Panc1 (cell line): Measurements from ENCODE around the gene CSH2. TPM values are rescaled to one million over a fixed set of nuclear protein-coding genes. Genes with fewer than 3 reads are reported as not detected.
A peak's percentile ranks its signal among the peaks of the same experiment; 100 is the strongest.

Experiments
- ATAC-seq: fragments of 200-7000 bp; cut with Tn5 transposase; 2 replicates; pipeline ENCODE4 v1.9.1; 2020; ENCODE audit warnings: mild to moderate bottlenecking, moderate library complexity
- BruUV-seq: library from RNA; stranded (reverse); fragments of 400-500 nt; replicated peaks from 2 replicates; lab custom pipeline; 2021; lab: Mats Ljungman, UMichigan
- CTCF ChIA-PET: fragments of 300-600 bp; sonication (Branson Sonifier 250); formaldehyde crosslinking; loops from one replicate; lab custom pipeline; 2022; ENCODE audit warnings: antibody characterized with exemption; lab: Charles Lee
- POLR2A ChIA-PET: fragments of 300-600 bp; sonication (Branson Sonifier 250); formaldehyde crosslinking; loops from one replicate; lab custom pipeline; 2022; ENCODE audit warnings: antibody characterized with exemption; lab: Charles Lee
- DNase-seq: peaks from one replicate; pipeline ENCODE4 v3.0.0-alpha.2; 2010; ENCODE audit warnings: low read depth, low spot score
- H3K27ac ChIP-seq: 2 replicates; pipeline ENCODE4 v1.5.1; 2011; ENCODE audit warnings: mild to moderate bottlenecking, low read length, inconsistent platforms
- H3K27me3 ChIP-seq: fragments of 200-500 bp; sonication (Bioruptor generic); 2 replicates; pipeline ENCODE4 v1.6.0; 2014; ENCODE audit warnings: low read length, inconsistent platforms; ENCODE audit not compliant: control insufficient read depth, insufficient read depth
- H3K36me3 ChIP-seq: fragments of 200-500 bp; sonication (Bioruptor generic); 2 replicates; pipeline ENCODE4 v1.5.1; 2014; ENCODE audit warnings: inconsistent platforms, mild to moderate bottlenecking, low read length, moderate library complexity; ENCODE audit not compliant: control insufficient read depth, insufficient read depth
- H3K4me1 ChIP-seq: 2 replicates; pipeline ENCODE4 v1.5.1; 2011; ENCODE audit warnings: inconsistent platforms, mild to moderate bottlenecking, low read length, moderate library complexity; ENCODE audit not compliant: control insufficient read depth, insufficient read depth
- H3K4me3 ChIP-seq, 2 experiments: 2 replicates each; pipeline ENCODE4 v1.5.1; 2011 to 2012; ENCODE audit warnings: low read depth in 2 of 2, low read length in 2 of 2, mild to moderate bottlenecking in 2 of 2, inconsistent platforms in 1 of 2, moderate library complexity in 1 of 2
- H3K9me3 ChIP-seq: fragments of 200-500 bp; sonication (Bioruptor generic); 2 replicates; pipeline ENCODE4 v1.5.1; 2014; ENCODE audit warnings: low read depth, mild to moderate bottlenecking, inconsistent platforms, low read length, moderate library complexity; ENCODE audit not compliant: control insufficient read depth, insufficient read depth
- CTCF ChIP-seq: fragments of 450-650 bp; IDR thresholded peaks from 2 replicates; pipeline ENCODE4 v1.5.1; 2017; ENCODE audit warnings: mild to moderate bottlenecking
- POLR2AphosphoS5 ChIP-seq: IDR thresholded peaks from 2 replicates; pipeline ENCODE4 v1.6.1; 2012; ENCODE audit warnings: mild to moderate bottlenecking, low read depth, low read length, moderate library complexity
- REST ChIP-seq, 2 experiments: IDR thresholded peaks; 2 replicates each; pipeline ENCODE4 v1.6.1; 2011 to 2012; ENCODE audit warnings: low read depth in 2 of 2, control low read depth in 1 of 2, low read length in 1 of 2, mild to moderate bottlenecking in 1 of 2, moderate library complexity in 1 of 2; ENCODE audit not compliant: insufficient read depth in 1 of 2
- SIN3A ChIP-seq: IDR thresholded peaks from 2 replicates; pipeline ENCODE4 v1.6.1; 2012; ENCODE audit warnings: low read depth, mild to moderate bottlenecking, low read length, moderate library complexity, borderline replicate concordance; ENCODE audit not compliant: insufficient read depth
- TCF7L2 ChIP-seq: IDR thresholded peaks from 2 replicates; pipeline ENCODE4 v1.6.1; 2011; ENCODE audit warnings: mild to moderate bottlenecking, low read depth, low read length, inconsistent platforms
- in situ Hi-C: cut with HindIII; loops from 2 replicates; pipeline ENCODE4 v1.10.0; 2016; ENCODE audit warnings: low sequenced_read_pairs, low pct_unique_long_range_greater_than_20kb
- intact Hi-C: fragments of 100-400 bp; cut with micrococcal nuclease; formaldehyde crosslinking; loops from one replicate; pipeline ENCODE4 v1.10.0; 2022; ENCODE audit not compliant: unreplicated experiment
- total RNA-seq: library from RNA; stranded (reverse); gene quantifications from one replicate; pipeline ENCODE4 v1.2.1, GENCODE V29; 2021; ENCODE audit not compliant: unreplicated experiment

The CSH2 gene
- total RNA-seq, 1 experiment from 2014 or later = not detected

- DNase-seq = no peak
- TF ChIP-seq TCF7L2 = no peak
- no peak for TF ChIP-seq REST (IDR thresholded peaks at IDR 0.05; ENCODE audit: insufficient read depth in 1 of 2, low read depth in 2 of 2, low read length in 1 of 2)
- TF ChIP-seq POLR2AphosphoS5 = no peak
- TF ChIP-seq CTCF = no peak
- no peak for TF ChIP-seq SIN3A
- H3K9me3 ChIP-seq = no peaks in the 10 kb centered on the region
- intact Hi-C loops = no loop called here
- peak; percentile 29 for ATAC-seq
- POLR2A ChIA-PET = no interaction called here
- no TSS peak for BruUV-seq
- H3K27me3 ChIP-seq = no peaks in the 10 kb centered on the region
- peaks cover 6% of the 10 kb centered on the region; the same call in 1 of the 2 replicates for H3K36me3 ChIP-seq
- H3K4me3 ChIP-seq = peak overlapping the region; percentile 78 to 82
- in situ Hi-C loops = no loop called here
- H3K27ac ChIP-seq = peak overlapping the region; percentile 72
- H3K4me1 ChIP-seq = peaks cover 31% of the 10 kb centered on the region
- CTCF ChIA-PET = no interaction called here
These were observed 31.9 kb downstream of the CSH2 start for GRCh38 chr17:63841350-63842172.

GRCh38 chr17:63840591-63841349 lies 32.7 kb downstream of the CSH2 start:
- Histone ChIP-seq H3K9me3 (no peaks in the 10 kb centered on the region), H3K27ac (peak overlapping the region; percentile 72), H3K36me3 (peaks cover 6% of the 10 kb centered on the region; the same call in 1 of the 2 replicates), H3K4me3 (peak overlapping the region; percentile 78 to 82), H3K4me1 (peaks cover 31% of the 10 kb centered on the region), H3K27me3 (no peaks in the 10 kb centered on the region)
- TF ChIP-seq CTCF (no peak), POLR2AphosphoS5 (no peak), SIN3A (no peak), TCF7L2 (no peak), REST (IDR thresholded peaks at IDR 0.05; ENCODE audit: insufficient read depth in 1 of 2, low read depth in 2 of 2, low read length in 1 of 2) (no peak)
- ChIA-PET CTCF (no interaction called here), POLR2A (no interaction called here)
- no peak for ATAC-seq
- no TSS peak for BruUV-seq
- in situ Hi-C loops (no loop called here), intact Hi-C loops (no loop called here)
- DNase-seq = no peak
